Right renal pelvis (tissue), 4 donors: ENCODE data around the gene DNASE2. TPM values are rescaled to one million over a fixed set of nuclear protein-coding genes. Genes with fewer than 3 reads are reported as not detected.

Experiments used
- DNase-seq, 4 donors: peaks; one replicate each; pipeline ENCODE4 v3.0.0-alpha.2; 2013; ENCODE audit warnings: low read depth in 4 of 4, low spot score in 3 of 4, missing footprints in 1 of 4
- polyA plus RNA-seq, 4 donors: library from polyadenylated mRNA; unstranded; fragments of 120-200 nt; gene quantifications; one replicate each; pipeline ENCODE4 v1.2.1, GENCODE V29; 2013; ENCODE audit not compliant: insufficient read length in 4 of 4

DNASE2 gene
- polyA plus RNA-seq, 4 donors = 11.9 to 16.2 (median 12.7) TPM

- no peak for DNase-seq
Measured at GRCh38 chr19:12886969-12887747, 5.9 kb upstream of the DNASE2 start, which contains the start of gene KLF1. Gene KLF1, minus strand, starts transcription at chr19:12887201. Its CDS starts 61 bp downstream, at chr19:12887140.

- no peak for DNase-seq
Measured at GRCh38 chr19:12886651-12886968, 5.4 kb upstream of the DNASE2 start.

GRCh38 chr19:12885749-12886650 is 4.8 kb upstream of the DNASE2 start:
- no peak for DNase-seq

- no peak for DNase-seq
Measured at GRCh38 chr19:12884926-12885748, 3.9 kb upstream of the DNASE2 start.

- no peak for DNase-seq
Measured at GRCh38 chr19:12884627-12884925, 3.3 kb upstream of the DNASE2 start.

- DNase-seq = no peak
Measured at GRCh38 chr19:12884202-12884601, 3.0 kb upstream of the DNASE2 start.

GRCh38 chr19:12882589-12882988 is 1.3 kb upstream of the DNASE2 start:
- DNase-seq = no peak

GRCh38 chr19:12880551-12881171 is 588 bp downstream of the DNASE2 start:
- no peak for DNase-seq

GRCh38 chr19:12875086-12875485 is 6.2 kb downstream of the DNASE2 start:
- DNase-seq = no peak

GRCh38 chr19:12873891-12874745 is 7.1 kb downstream of the DNASE2 start:
- no peak for DNase-seq

GRCh38 chr19:12872941-12873890 is 8.0 kb downstream of the DNASE2 start:
- no peak for DNase-seq

- no peak for DNase-seq
Measured at GRCh38 chr19:12872255-12872654, 9.0 kb downstream of the DNASE2 start.

GRCh38 chr19:12871681-12872080 is 9.6 kb downstream of the DNASE2 start:
- no peak for DNase-seq

- no peak for DNase-seq
Measured at GRCh38 chr19:12868540-12869112, 12.6 kb downstream of the DNASE2 start.

- peak in 3 of 4 donors; percentile 70 to 78 (median 77) for DNase-seq
Measured at GRCh38 chr19:12867120-12868099, 13.8 kb downstream of the DNASE2 start.

GRCh38 chr19:12866416-12867119 is 14.7 kb downstream of the DNASE2 start:
- DNase-seq = no peak
